HG02759 (cell line): ENCODE measurements around the gene PDE4D.

Experiments used
- ATAC-seq: cut with Tn5 transposase; IDR thresholded peaks from one replicate; pipeline ENCODE4 v1.9.1; 2021; ENCODE audit warnings: mild to moderate bottlenecking, moderate library complexity; ENCODE audit not compliant: unreplicated experiment

Gene PDE4D

DNA sequence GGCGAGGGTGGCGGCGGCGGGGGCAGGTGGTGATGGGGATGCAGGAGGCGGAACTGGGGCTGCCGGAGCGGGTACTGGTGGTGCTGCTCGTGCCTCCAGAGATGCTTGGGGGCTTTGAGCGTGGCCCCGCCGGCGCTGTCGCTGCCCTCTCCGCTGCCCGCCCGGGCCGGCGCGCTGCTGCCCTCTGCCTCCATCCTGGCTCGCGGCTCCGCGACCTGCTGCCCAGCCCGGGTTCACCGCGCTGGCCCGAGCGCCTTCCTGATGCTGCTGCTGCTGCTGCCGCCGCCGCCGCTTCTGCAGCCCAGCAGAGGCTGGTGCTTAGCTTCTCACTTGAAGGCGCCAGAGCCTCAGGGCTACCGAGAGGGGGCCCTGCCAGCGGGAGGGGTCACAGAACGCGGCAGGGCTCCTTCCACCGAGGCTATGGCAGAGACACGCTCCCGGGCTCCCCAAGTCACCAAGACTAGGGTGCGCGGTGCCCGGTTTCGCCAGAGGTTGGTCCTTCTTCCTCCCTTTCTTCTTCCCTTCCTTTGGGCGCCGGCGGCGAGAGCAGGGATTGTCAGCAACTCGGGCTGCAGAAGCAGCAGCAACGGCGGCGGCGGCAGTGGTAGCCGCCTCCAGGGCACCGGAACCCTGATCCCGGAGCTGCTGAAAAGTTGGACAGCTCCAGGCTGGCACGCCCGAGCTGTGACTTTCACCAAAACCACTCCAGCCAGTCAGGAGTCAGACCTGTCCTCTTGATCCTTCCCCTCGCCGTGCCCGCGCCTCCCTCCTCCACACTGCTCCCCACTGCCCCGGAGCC, at the start of gene PDE4D:
PDE4D (minus strand) TSS at position 298 of the 799 bp plus-strand sequence.
- ATAC-seq = no peak

DNA sequence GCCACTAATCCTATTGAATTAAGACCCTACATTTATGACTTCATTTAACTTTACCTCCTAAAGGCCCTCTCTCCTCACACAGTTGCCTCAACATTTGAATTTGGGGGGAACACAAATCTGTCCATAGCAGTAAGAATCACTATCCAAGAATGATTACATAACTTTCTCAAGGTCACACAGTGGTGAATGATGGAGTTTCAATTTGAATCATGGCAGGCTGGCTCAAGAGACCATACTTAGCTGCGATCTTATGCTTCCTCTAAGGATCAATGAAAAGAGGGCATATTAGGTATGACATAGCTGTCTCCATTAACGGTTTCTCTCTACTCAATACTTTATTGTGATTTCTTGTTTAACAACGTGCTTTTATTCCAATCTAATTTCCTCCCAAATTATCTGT, 44.1 kb upstream of the PDE4D start:
- ATAC-seq = no peak

DNA sequence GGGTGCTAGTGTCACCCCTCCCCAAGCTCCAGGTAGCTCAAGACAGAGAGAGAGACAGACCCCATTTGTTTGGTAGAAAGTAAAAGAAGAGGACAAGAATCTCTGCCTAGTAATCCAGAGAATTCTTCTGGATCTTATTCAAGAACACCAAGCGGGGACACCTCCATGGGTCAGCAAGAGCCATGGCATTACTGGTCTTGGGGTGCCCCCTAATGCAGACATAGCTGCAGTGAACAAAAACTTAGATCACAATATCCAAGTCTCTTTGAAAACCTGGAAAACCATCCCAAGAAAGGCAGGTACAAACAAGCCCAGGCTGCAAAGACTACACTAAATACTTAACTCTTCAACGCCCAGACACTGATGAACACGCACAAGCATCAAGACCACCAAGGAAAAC, 29.9 kb upstream of the PDE4D start:
- ATAC-seq = no peak

DNA sequence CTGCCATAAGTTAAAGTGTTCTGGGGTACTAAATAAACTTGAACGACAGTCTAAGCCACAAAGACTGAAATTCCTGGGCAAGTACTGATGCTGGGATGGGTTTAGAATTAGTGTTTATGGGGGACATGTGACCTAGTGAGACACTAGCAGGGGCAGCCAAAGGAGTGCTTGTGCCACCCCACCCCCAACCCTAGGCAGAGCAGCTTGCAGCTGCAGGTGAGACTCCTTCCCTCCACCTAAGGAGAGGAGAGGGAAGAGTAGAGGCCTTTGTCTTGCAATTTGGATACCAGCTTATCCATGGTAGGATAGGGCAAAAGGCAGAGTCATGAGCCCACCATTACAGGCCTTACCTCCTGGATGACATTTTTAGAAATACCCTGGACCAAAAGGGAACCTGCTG, 28.7 kb upstream of the PDE4D start:
- ATAC-seq = no peak

DNA sequence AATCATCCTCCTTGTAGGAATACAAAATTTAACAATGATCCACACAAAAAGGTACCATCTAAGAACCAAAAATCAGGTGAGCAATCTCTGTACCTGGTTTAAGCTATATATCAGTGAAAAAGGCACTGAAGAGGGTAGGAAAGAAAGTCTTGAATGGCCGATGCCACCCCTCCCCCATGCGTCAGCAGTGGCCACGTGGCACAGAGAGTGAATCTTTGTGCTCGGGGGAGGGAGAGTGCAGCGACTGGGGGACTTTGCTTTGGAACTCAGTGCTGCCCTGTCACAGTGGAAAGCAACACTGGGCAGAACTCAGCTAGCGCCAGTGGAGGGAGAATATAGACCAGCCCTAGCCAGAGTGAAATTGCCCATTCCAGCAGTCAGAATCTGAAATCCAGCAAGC, 28.3 kb upstream of the PDE4D start:
- no peak for ATAC-seq

DNA sequence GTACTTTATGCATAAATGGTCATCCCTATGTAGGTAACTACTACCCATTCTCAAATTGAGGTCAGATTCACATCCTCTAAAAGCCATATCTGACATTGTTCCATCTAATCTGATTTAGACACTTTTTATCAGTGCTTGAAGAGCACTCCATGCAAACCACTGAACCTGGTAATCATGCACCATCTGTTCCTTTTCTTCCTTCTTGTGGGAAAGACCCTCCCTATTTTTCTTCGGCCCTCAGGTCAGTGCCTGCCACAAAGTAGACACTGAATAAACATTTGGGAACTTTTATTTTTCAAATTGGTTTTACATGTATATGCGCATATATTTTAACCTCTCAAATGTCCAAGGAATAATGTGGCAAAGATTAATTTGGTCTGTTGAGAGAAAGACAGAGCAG, 26.0 kb upstream of the PDE4D start:
- ATAC-seq = no peak

DNA sequence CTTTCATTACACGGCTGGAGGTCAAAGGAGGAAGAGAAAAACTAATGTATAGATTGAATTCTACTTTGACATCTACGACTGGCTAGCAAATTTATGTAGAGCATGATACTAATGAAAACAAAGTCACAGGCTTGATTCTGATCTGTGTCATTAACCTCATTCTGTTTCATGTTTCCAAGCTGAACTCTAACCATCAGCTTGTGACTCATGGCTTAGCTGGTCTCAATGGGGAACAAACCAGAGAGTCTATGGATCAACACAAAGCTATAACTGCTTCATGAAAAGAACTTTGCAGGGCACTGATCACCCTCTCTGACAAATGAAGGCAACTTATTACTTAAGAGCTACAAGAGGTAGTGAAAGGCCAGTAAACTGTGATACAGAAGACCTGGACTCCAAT, 23.6 kb upstream of the PDE4D start:
- no peak for ATAC-seq

DNA sequence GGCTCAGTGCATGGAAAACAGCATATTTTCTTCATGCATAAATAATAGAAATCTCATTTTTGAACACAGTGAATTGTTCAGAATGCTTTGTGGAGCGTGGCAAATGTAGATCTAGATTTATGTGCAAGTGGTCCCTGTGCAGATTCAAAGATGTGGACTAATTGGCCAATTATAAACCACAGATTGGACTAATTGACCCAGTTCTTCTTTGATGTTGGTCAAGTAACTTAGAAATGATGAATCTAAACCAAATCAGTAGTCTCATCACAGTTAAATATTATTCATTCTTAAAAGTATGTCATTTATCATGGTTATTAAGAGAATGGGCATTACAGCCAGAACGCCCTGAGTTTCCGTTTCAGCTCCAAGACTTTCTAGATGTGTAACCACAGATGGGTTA, 11.7 kb upstream of the PDE4D start:
- ATAC-seq = no peak

DNA sequence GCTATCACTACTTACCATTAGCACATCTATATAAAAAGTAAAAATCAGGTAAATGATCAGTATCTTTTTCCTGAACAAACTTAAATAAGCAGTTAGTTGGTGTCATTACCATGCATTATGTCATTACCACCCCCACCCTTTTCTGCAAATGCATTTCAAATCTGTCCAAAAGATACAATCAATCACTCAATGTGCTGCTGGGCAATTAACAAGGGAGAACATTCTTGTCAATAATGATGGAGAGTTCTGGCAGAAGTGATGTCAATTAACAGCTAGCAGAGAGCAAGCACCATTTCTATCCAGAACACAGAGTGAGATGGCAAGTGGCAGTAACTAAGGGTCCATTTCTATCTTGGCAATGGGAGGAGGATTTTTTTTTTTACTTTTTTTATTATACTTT, 3.5 kb upstream of the PDE4D start:
- no peak for ATAC-seq

DNA sequence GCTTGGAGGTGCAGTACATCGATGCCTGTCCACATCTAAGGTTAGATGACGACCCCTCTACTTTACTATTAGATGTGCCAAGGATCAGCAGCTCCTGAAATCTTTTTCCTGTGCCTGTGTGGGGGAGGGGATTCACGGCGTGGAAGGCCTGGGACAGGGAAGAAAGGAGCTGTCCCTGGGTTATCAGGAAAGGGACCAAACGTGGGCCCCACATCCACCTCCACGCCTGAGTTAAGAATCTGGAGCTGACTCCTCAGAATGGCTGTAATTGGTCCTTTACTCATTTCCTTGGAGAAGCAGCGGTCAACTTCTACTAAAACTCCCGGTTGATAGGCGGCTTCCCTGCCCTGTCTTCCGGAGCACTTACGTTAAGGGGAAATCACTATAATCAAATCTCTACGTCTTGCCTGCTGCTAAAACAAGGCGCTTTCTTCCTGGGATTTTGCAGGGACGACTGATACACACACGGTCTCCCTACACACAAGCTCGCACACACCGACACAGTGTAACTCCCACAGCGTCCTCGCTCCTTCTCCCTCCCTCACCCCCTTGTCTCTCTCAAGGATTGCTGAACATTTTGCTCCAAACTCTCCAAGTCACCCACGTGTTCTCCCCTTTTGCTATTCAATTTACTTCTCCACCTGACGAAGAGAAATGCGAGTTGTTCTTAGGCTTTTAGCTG, 1.4 kb downstream of the PDE4D start:
- no peak for ATAC-seq

DNA sequence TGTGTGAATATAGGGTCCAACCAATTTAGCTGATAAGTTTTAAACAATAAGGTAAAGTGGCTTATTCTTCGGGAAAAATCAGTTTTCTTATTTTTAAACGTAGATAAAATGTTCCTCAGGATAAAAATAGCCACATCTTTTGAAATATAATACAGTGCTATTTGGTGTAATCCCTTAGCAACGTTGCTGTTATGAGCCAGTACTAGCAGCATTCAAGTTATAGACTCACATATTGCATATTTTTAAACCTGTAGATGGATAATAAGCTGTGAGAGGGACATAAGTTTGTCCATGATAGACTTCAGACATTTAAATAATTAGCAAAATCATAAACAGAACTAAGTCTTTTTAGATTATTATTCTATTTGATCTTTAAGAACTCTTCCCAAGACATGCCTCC, 6.3 kb downstream of the PDE4D start:
- ATAC-seq = no peak

DNA sequence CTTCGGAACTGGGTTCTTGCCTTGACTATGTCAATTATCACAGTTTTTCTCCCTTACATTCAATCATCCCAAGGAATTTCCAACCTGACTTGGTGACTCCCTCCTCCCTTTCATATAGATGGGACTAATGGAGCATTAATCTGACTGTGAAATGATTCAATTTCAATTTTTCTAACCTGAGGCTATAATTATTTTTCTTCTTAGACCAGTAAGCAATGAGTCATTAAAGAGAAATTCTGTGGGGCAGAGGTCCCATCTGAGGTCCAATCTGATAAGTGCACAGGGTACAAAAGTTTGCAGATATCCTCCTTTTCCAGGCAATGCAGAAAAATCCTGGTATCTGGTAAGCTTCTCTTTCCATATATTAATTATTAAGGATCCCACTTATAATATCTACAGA, 18.9 kb downstream of the PDE4D start:
- ATAC-seq = no peak

DNA sequence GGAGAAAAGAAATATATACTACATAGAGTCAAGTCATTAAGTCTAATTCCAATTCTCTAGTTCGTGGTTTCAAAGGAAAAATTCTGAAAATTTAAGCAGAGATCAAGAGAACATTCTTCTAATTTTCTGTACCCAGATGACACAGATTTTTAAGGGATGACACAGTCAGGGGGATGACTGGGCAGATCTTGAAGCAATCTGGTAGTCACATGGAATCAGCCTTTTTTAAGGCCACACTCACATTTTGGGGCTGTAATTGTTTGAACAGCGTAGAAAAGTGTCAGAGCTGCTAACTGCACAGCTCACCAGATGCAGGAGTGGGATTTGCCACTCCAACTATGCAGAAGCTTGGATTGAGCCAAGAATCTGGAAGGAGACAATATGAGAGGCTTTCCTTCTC, 20.4 kb downstream of the PDE4D start:
- ATAC-seq = no peak

DNA sequence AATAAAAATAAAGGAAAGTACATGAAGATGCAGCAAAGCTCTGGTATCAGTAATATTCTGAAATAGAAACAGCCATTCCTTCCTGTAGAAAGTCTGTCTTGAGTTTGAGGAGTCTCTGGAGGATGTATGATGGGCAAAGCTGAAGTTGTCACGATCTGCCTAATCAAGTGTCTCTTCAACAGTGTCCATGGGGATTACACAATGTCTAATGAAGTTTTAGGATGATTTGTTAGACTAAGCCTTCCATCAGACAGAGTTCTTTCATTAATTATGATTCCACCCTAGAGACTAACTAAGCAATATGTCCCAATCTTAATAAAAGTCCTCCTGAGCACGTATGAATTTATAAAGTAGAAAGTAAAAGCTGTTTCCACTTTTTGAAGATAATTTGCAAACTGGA, 26.9 kb downstream of the PDE4D start:
- no peak for ATAC-seq

DNA sequence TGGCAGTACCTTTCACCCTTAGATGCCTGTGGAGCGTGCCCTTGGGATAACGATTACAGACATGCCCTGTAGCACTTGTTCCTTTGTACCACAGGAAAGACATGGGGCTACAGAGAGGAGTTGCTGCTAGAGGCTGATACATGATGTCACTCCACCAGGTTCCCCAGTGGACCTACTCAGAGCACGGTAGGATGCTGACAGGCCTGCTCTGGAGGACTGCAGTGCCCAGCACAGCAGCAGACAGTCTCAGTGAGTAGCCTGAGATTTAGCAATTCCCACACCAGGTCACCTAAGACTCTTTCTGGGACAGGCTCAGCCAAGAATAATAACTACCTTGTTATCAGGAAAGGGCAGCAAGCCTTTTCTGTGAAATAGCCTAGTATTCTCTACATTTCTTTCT, 28.8 kb downstream of the PDE4D start:
- no peak for ATAC-seq

DNA sequence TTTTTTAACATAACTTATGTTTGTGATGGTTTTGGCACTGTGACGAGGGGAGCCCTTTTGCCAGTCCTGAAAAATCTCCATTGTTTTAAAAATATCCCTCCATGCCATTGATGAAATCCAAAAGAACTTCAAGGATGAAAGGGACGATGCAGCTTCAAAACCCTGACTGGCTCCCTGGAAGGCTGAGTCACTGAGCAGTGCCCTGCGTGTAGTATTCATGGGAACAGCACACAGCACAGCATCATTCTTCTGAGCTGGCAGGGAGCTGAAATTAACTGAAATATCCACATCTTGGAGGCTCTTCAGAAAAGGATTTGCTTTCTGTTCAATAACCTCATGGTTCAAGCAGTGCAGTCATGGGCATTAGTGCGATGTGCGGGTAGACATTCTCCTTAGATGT, 29.7 kb downstream of the PDE4D start:
- ATAC-seq = no peak

DNA sequence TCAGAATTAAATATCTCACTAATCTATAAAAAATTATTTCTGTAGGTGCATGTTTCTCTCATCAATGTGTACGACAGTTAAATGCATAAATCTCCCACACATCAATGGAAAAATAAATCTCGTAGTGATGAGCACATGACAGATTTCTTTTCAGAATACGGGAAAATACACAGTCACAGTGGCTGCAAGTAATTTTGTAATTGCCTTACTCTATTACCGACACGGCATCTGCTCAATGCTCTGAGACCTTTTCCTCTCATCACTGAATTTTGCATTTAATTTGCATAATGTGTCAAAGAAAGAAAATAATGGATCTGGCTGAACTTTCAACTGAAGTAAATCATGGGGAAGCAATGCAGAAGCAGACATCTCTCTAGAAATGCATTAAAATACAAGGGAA, 37.2 kb downstream of the PDE4D start:
- ATAC-seq = no peak

DNA sequence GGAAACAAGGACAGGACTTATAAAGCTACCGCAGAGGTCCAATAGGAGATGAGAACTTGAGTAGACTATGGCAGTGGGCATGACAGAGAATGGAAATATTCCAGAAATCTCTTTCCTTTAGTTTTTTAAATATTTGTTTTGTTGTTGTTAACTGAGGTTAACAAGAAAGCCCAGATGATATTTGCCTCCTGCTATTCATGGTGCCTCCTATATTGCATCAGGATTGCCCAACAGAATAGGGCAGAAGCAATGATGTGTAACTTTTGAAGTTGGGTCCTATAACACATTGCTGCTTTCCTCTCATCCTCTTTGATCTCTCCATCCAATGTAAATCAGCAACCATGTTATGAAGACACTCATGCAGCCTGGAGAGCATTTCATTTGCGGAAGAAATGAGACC, 42.8 kb downstream of the PDE4D start:
- ATAC-seq = no peak

DNA sequence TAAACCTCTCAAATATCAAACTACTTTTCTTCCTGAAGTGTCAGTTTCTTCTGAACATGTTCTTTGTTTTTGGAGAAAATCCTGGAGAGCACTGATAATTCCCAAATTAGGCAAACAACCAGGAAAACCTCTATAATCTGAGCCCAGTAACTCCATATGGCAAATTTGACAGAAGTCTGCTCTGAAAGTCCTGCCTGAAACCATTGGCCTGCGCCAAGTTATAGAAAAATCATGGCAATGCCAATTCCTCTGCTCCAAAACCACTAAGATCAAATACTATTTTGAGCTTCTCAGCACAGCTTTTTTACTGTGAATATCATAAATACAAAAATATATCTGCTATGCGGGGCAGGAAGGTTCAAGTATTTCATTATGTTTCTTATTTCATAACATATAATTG, 45.9 kb downstream of the PDE4D start:
- no peak for ATAC-seq

DNA sequence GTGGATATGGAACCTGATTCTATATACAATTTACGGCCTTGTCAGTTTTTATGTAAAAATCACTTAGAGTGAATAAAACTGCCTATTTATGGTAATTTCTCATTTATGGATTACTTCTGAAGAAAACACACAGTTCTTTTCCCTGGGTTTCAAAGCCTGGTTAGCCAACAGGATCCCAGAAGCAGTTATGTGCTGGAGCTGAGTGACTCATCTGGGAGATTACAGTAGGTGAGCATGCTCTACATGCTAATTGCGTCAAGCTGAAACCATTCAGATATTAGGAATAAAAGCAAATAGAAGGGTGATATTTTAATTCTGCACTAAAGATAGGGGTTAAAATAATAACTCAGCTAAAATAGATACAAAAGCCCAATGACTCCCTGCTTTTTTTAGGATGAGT, 47.8 kb downstream of the PDE4D start:
- ATAC-seq = no peak

DNA sequence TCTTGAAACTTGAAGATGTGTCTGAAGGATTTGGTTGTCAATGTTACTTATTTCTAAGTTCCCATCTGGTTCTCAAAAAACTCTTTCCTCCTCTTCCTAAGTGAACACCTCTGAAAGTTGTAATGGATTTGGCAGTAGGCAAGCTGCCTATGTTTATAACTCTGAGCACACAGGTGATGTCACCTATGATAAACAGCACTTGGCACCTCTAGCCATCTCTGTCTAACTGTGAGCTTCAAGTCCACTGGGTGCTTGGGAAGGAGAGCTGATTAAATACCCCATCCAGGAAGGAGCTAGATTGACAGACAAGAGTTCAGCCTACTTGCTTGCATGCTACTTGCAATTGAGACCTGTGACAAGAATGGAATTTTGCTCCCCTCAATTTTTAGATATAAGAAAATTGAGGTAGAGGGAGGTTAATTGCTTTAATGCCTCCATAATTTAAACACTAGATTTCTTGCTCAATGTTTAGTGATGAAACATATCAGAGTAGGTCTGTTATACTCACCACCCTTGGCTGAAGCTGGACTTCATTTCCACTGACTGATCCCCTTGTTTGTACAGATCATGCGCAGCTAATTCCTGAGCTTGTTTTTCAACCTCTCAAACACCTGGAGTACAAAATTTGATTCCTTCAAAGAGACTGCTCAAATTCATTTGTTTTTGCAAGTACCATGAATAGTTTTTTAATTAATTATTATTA, 49.9 kb downstream of the PDE4D start:
- no peak for ATAC-seq

DNA sequence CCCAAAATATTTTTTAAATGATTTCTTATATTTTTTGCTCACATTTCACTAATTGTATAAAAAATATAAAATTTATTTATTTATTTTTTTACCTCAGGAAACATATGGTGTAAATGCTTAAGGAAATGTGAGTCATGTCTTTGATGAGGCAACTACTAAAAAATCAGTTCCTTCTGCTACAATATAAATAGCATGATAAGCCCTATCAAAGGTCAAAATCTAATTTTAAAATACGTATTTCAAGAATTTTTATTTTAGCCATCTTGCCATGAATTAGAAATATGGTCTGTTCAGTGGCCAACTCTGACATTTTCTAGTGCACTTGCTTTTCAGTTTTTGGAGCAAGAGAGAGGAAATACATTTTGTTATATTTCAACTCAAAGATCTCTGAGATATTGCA, 50.5 kb downstream of the PDE4D start:
- ATAC-seq = no peak
